Stimulated activated CD4-positive, alpha-beta T cell treated with anti-CD3 and anti-CD28 coated beads, Interleukin-2, amount 100 ng/mL, for 4 hours (primary cell): ENCODE measurements around the gene GYPA.
"Not testable (repeated sequence)": the region's sequence is repeated elsewhere in the genome, so short reads cannot be mapped to it uniquely, and the experiment has no call there.

ENCODE experiments used
- DNase-seq: peaks from one replicate; pipeline ENCODE4 v3.0.0-alpha.2; 2020; ENCODE audit warnings: low read depth

The GYPA gene

DNA sequence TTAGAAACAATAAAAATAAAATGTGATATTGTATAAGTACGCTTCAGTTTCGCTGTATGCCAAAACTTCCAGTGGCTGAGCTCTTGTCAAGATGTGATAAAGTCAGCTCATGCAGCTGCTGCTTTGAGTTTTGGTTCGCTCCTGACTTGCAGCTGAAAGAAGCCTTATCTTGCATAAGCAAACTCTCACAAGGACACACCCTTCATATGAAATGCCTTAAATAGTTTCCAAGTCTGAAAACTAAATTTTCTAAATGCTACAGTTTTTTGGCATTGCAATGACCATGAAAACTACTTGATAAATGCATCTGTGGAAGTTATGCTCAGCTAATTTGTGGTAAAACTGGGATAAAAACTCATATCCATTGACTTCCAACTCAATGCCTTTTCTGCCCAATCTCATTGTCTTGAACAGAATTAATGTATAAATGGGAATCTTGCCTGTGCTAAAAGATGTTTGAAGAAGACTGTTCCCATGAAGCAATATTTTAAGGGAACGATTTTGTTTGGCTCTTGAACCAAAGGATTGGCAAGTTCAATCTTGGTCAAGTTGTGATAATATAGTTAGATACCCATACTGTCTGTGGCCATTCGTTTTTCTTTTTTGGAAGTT is 11.7 kb downstream of the GYPA start:
- DNase-seq, result not testable (repeated sequence)

DNA sequence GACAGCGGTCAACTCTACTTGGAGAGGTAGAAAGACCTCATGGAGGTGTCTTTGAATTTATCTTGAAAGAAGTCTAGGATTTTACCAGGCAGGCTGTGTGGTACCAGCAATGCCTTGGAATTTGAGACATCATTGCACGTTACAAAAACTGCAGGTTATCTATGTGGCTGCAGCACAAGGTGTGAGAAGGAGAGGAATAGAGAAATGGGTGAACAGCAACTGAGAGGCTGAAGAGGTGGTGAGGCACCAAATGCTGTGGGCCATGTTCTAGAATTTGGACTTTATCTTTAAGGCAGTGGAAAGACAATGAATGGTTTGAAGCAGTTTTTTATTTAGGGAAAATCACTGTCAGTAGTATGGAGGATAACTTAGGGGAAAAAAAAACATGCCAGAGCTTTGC is 15.4 kb downstream of the GYPA start:
- DNase-seq, result not testable (repeated sequence)

DNA sequence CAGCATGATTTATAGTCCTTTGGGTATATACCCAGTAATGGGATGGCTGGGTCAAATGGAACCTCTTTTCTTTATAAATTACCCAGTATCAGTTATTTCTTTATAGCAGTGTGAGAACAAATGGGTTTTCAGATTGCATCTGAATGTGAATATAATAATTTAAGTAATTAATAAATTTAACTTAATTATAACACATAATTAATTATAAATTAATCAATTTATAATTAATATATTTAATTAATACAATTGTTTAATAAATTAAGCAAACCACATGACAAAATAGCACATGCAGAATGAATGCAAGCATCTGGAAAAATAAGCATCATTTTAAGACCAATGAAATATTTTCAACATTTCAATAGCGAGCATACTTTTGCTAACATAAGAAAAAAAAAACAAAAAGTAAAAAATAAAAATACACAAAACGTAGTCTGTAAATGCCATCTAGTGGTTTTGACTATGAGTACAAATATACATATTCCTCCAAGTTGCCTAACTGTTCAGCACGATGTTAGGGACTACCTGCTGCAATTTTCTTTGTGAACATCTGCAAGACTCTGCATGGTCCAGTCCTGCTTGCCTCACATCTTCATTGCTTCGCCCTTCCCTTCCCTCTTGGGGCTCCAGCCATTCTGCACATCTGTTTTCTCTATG is 16.4 kb downstream of the GYPA start:
- not testable (repeated sequence) for DNase-seq

DNA sequence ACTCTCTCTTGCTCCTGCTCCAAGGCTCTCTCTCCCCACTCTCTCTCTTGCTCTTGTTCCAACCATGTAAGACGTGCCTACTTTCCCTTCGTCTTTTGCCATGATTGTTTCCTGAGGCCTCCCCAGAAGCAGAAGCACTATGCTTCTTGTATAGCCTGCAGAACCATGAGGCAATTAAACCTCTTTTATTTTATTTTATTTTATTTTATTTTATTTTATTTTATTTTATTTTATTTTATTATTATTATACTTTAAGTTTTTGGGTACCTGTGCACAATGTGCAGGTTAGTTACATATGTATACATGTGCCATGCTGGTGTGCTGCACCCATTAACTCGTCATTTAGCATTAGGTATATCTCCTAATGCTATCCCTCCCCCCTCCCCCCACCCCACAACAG is 17.2 kb downstream of the GYPA start:
- DNase-seq, result not testable (repeated sequence)

DNA sequence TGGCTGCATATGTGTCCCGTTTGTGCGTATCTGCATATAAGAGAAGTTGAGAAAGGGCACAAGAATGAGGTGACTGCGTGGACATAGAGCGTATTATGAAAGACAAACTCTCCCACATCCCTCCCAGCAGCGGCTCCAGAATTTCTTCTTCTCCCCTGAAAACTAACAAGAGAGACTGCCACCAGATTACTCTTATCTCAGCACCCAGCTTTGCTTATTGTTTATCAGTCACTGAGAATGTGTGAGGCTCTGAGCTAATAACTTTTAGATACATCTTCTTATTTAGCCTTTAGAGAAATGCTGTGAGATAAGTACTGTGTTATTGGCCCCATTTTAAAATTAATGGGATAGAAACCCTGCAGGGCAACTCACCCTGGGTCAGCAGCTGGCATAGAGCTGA is 20.8 kb downstream of the GYPA start:
- not testable (repeated sequence) for DNase-seq

DNA sequence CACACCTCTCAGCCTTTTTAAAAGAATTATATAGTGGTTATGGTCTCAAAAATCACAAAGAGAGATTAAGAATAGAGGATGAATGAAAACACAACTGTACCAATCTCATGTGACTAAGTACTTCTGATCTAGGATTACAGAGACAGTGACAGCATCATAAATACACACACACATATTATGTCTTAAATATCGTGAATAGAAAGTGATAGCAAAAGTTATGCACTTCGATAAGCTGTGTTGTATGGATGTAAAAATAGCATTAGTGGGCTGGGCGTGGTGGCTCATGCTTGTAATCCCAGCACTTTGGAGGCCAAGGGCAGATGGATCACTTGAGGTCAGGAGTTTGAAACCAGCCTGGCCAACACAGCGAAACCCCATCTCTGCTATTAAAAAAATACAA is 25.0 kb downstream of the GYPA start:
- DNase-seq, result no peak

DNA sequence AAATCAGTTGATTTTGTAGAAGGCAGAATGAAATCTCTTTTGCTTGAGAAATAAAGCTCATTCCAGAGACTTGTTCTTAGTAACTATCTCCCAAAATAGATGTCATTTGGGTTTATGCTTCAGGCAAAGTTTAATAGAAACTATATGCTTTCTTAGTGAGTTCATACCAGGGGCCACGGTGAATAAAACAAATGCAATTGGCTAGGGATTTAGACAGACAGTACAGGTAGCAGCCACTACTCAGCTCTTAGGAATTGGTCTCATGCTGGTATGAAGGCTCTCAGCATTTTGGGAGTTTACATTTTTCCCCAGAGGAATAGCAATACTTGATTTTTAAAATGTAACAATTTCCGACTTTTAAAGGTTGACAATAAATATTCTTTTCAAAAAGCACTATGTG is 27.0 kb downstream of the GYPA start:
- no peak for DNase-seq

DNA sequence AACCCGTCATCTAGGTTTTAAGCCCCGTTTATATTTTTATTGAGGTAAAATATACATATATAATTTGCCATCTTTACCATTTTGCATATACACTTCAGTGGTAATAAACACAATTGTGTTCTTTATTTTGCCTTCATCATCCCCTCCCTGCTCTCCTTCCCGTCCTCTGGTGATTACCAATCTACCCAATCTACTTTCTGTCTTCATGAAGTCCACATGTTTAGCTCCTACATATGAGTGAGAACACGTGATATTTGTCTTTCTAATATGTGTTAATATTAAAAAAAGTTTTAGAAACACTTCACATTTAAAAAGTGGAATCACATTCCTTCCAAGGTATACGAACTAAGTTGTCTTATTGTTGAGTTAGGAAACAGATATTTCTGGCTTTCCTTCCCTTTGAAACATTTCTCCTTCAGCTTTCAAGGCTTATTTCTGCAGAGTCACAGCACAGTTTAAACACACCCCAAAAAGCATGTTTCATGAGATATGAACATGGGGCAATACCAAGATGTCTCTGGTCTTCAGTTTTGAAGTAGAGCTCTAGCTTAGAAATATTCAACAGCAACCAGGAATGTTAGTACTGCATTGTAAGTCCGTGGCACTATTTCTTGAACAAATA is 35.9 kb downstream of the GYPA start:
- DNase-seq, result no peak

DNA sequence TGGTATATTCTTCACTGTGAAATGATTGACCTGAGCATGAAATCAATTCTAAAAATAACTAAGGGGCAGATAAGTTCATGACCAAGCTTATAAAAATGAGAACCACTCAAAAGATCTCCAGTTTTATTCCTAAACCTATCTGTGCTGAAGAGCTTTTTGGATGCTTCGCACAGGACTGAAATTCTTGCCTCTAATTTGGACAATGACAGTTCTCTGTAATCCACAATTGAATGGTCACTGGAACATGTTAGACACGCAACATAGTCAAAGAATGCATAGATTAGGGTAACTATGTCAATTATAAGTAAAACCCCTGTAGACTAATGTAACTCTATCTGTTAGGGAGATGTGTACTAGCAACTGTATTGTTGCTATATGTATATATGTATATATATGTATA is 42.7 kb downstream of the GYPA start:
- not testable (repeated sequence) for DNase-seq

DNA sequence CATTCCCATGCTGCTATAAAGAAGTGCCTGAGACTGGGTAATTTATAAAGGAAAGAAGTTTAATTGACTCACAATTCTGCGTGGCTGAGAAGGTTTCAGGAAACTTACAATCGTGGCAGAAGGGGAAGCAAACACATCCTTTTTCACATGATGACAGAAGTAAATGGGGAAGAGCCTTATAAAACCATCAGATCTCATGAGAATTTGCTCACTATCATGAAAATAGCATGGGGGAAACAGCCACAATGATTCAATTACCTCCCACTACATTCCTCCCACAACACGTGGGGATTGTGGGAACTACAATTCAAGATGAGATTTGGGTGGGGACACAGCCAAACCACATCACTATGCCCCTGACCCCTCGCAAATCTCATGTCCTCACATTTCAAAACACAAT is 46.5 kb downstream of the GYPA start:
- not testable (repeated sequence) for DNase-seq

DNA sequence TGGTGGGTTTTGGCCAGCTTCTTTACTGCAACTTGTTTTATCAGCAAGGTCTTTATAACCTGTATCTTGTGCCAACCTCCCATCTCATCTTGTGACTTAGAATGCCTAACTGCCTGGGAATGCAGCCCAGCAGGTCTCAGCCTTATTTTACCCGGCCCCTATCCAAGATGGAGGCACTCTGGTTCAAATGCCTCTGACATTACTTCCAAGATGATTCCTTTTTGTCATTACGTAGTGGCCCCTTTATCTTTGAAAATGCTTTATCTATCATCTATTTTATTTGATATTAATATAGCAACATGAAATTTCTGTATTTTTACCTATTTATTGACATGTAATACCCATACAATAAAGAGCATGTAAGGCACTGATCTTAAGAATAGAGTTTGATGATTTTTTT is 49.3 kb downstream of the GYPA start:
- not testable (repeated sequence) for DNase-seq

DNA sequence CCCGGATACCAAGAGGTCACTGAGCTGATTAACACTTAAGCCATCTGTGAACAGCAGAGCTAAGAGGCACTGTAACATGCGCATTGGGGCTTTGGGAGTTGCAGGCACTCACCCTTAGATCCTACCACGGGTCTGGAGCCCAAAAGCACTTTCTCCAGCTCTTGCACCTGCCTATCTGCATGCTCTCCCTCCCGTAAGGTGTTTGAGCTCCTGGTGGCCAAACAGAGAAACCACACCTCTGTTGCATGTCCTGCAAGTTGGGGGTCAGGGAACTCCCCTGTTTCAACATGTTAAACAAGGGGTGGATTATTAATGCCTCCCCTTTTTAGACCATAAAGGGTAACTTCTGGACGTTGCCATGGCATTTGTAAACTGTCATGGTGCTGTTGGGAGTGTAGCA is 49.8 kb downstream of the GYPA start:
- no peak for DNase-seq

DNA sequence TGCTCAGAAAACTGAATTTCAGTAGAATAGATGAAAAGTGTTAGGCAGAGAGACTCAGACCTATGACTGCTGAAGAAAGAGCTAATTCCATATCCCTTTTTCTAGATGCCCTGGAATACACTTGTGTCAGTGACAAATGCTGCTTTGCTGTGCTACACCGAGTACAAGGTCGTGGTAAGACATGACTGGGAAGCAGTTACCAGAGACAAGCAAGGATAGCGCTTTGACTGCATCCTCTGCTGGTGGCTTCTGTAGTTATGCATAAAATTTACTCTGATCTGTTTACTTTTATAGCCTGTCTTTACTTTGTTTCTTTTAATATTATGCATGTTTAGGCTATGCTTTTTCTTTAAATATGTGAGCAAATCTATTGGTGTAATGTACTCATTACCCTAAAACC is 58.5 kb downstream of the GYPA start:
- DNase-seq, result not testable (repeated sequence)

DNA sequence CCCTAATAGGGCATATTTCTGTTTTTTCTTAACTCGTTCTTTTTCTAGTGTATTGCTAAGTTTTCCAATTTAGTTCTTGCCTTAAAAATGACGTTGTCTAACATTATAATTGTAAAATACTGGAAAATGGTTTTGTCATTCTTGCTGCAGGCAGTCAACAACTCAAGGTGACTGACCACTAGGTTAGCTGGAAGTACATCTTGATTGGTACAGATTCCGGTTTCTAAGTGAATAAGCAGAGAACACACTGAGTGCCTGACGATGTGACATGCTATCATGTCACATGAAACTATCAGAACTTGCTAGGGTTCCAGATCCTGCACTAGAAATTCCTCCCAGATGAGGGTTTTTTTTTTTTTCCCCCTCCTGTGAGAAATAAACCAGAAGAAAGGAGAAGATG is 60.4 kb downstream of the GYPA start:
- DNase-seq, result not testable (repeated sequence)

DNA sequence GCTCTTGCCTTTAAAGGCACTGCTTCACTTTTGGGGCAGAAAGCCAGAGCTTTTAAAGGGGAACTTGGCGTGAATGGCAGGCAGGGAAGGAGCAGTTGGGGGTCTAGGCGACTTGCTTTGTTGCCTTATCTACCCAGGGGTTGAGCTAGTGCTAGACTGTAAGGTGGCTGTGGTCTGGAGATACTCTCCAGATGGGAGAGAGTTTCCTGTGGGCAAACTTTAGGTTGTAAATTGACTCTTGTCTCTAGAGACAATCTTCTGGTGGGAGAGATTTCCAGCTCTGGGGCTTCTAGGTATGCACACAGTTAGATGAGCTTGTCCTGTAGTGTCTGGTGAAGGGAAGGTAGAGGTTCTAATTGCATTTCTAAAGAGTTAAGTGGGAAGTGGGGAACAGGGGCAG is 61.8 kb downstream of the GYPA start:
- DNase-seq, result not testable (repeated sequence)

DNA sequence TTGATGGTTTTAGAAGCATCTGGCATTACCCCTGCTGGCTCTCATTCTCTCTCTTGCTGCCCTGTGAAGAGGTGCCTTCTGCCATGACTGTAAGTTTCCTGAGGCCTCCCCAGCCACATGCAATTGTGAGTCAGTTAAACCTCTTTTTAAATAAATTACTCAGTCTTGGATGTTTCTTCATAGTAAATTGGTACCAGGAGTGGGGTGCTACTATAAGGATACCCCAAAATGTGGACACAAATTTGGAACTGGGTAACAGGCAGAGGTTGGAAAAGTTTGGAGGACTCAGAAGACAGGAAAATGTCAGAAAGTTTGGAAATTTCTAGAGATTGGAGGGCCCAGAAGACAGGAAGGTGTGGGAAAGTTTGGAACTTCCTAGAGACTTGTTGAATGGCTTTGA is 79.0 kb downstream of the GYPA start:
- DNase-seq, result not testable (repeated sequence)

DNA sequence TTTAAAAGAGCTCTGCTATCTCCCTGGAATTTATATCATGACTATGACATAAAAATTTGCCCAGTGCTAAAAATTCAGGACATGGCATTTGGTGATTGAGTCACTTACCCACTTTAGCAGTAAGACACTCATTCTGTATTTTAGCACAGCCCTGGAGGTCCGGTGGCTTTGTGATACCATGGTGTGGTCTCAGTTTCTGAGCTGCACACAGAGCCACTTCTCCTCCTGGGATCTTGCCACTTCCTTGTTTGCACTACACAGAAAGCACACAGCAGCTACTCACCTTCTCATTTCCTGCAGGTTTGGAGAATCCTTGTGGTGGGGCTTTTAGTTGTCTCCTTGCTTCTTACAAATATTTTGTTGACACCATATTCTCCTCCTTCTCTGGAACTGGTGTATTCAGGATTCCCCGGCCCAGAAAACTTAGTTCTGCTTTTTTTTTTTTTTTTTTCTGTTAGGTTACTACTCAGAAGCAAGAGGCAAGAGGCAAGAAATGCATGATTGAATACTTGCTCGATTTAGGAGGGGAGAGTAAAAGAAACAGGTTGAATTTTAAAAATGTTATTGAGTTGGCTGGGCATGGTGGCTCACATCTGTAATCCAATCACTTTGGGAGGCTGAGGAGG is 80.2 kb downstream of the GYPA start:
- DNase-seq, result not testable (repeated sequence)
